HG02840 (cell line): ENCODE measurements around the gene TBC1D22A.

ENCODE experiments used
- ATAC-seq: cut with Tn5 transposase; IDR thresholded peaks from one replicate; pipeline ENCODE4 v1.9.1; 2021; ENCODE audit warnings: mild to moderate bottlenecking, moderate library complexity, moderate number of reproducible peaks; ENCODE audit not compliant: unreplicated experiment, low FRiP score

TBC1D22A gene

DNA sequence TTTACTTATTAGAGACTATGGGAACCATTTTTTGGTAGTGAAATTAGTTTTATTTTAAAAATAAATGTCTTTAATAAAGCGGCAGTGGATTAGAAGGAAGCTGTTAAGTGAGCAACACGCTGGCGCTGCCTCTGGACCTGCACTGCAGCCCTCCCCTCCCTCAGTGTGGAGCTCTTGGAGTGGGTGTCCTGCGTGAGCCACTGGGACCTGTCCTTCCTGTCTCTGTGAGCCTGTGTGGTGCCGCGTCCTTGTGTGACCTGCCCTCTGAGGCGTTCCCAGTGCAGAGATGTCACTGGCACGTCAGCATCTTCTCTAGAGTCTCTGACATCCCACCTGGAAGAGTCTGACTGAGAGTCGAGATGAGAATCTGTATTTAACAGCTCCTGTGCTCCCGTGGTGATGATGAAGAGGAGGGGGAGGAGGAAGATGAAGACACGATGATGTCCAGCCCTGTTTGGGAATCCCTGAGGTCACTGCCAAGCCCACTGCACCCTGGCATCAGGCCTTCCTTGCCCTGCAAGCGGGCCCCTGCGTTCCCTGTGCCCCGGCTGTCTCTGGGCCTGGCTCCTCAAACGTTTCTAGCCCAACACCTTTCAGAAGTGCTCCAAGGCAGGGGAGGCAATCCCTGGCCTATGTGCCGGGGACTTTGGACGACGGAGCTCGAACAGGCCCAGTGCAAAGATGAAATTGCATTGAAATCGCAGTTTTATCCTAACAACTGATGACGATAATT is 271.8 kb downstream of the TBC1D22A start:
- no peak for ATAC-seq

DNA sequence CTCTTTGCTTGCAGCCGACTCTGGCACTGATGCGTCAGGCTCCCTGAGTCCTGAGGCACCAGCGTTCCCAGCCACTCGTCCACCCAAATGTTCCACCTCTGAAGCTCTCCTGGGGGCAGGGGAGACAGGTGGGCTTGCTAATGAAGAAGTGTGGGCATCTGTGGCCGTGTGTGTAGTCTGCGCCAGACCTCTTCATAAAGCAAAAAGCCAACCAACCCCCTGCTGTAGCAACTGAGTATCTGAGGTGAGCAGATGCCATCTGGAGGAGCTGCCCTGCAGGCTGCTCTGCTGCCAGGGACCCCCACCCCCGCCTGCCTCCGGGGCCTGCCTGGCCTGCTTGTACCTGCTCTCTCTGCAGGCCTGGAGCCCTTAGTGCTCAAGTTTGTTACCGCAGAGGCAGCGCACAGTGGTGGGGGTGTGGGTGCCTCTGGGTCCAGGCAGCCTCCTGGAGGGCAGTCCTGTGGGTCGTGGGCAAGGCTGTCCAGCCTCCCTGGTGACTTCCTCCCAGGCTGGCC is 272.5 kb downstream of the TBC1D22A start:
- no peak for ATAC-seq

DNA sequence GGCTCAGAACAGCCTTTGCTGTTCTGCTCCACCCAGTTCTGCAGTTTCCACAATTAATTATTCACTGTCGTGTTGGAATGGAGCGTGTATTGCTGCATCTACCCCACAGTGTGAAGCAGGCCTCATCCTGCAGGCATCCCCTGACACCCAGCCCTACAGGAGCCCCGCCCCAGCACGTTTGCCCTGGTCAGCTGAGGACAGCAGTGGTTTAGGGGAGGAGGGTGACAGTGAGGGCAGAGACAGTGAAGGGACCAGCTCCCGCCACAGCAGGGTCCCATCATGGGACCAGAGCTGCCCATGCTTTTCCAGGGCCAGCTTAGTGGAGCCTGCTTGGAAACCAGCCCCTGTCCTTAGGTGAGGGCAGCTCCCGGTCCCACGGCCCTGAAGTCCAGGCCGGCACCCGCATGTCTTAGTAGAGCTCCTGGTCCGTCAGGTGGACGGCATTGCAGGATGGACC is 273.0 kb downstream of the TBC1D22A start:
- no peak for ATAC-seq

DNA sequence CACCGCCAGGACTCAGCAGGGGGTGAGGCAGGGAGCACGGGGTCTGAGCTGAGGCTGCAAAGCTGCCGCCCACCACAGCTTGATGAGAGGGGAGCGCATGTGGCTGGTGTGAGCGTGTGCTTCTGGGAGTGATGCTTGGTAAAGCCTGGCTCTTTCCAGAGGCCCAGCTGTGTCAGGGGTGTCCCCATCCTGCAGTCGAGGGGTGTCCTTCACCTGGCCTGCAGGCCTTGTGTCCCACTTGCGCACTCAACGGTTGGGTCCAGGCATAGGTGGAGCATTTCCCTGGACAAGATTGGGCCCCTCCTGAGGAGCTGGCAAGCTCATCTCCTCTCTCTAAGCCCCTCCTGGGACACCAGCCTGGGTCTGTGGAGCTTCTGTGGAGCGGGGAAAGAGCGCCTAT is 273.9 kb downstream of the TBC1D22A start:
- no peak for ATAC-seq

DNA sequence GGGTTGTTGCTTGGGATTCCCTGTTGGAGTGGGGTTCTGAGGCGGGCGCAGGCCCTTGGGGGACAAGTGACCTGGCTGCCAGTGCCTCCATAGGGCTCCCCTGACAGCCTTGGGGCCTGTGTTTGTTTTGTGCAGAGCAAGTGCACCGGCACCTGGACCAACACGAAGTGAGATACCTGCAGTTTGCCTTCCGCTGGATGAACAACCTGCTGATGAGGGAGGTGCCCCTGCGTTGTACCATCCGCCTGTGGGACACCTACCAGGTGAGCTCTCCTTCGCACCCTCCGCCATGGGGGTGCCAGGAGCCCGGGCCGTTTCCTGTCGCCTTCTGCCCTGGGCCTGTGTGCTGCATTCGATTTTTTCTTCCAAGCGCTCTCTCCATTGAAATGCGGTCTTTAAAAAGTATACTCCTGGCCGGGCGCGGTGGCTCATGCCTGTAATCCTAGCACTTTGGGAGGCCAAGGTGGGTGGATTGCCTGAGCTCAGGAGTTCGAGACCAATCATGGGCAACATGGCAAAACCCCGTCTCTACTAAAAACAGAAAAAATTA is 274.6 kb downstream of the TBC1D22A start:
- no peak for ATAC-seq

DNA sequence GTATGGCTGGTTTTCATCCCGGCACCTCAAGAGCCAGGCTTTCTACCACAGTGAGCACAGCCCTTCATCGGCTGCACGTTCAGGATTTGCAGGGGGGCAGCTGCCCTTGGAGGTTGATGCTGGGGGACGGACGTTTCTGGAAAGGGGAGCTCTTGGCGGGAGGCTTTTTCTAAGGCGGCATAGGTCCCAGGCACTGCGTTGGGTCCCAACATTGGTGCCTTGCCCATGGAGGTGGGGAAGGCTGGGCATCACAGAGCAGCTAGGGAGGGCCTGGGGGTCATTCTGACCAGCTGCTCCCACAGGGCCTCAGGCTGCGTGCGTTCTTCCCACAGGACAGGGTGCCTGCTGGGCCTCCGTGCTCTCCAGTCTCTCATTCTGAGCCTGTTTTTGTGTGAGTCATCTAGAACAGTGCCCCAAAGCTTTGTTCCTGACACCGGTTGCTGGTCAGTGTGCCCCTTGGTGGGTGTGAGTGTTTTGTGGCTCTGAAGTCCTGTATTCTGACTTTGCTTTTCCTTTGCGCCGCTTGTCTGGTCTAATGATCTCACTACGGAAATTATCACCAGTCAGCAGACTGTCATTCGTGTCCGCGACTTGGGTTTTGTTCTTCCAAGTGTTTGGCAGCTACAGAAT is 275.9 kb downstream of the TBC1D22A start:
- ATAC-seq = no peak

DNA sequence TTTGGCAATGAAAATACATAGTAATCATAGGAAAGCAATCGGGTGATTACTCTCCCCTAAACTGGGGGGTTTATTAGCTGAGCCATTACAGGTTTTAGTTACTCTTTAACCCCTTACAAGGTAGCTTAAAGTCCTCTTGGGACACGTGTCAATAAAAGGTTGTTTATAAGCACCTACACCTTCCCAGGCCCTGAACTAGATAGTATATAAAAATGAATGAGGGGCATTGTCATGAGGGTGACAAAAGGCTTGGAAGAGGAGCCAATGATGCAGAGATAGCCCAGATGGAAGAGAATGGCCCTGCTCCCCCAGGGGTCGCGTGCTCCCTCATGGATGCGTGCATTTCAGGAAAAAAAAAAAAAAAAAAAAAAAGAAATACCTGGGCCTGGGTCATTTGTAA is 276.9 kb downstream of the TBC1D22A start:
- ATAC-seq = no peak

DNA sequence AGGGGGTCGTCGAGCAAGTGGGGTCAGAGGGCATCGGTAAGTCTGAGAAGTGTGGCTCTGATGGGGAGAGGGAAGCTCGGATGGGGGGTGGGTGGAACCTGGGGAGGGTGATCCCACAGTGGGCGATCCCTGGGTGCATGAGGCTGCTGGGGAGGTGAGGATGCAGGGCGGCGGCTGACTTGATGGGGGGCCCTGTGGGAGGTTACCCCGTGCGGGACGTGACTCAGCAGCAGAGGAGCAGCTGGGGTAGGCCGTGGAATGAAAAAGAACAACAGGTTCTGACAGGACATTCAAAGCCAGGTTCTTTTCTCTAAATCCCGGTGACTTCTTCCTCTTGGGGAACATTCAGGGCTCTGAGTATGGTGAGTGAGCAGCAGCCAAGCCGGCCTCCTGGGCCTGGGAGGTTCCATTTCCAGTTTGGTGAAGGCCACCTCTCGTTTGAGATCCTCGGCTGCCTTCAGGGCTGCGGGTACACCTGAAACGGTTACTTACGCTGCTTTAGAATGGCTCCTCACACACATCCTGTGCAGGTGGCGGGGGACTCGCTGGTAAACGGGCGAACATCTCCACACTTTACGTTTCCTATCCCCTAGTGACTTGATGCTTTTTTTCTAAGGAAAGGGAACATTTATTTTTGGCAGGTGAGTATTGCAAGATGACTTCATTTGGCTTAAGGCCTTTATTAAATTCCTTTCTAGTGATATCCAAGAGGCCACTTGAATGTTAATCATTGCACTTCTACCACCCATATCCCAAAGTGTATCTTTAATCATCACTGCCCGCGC is 278.2 kb downstream of the TBC1D22A start:
- no peak for ATAC-seq

DNA sequence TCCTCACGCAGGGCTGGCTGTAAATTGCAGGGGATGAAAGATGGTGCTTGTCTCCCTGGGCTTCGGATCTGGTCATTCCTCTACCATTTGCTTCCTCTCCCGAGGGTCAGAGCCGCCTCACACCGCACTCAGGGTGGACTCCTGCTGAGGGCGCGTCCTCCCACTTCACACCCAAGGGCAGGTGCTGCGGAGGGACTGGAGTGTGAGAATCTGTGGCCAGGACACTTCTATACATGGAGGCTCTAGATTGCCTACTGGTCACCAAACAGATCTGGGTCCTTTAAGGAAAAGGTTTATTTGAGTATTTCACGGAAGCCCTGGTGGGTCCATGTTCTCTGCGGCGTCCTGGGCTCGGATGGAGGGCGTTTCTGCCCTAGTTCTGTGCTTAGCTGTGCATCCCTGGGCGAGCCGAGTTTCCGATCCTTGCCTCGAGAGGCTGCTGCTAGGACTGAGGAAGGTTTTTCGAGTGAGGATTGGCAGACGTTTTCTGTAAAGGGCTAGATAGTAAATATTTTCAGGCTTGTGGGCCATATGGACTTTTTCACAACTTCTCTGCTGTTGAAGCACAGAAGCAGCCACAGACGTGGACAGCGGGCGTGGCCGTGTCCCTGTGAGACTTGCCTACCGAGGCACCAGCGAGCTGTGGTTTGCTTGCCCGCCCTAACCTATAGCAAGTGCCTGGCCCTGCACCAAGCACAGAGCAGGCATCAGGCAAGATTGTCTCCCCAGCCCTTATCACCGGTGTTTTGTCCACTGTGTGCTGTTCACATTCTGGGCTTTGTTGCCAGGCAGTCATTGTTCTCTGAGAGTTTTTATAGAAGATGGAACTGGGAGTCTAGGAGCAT is 279.0 kb downstream of the TBC1D22A start:
- no peak for ATAC-seq

DNA sequence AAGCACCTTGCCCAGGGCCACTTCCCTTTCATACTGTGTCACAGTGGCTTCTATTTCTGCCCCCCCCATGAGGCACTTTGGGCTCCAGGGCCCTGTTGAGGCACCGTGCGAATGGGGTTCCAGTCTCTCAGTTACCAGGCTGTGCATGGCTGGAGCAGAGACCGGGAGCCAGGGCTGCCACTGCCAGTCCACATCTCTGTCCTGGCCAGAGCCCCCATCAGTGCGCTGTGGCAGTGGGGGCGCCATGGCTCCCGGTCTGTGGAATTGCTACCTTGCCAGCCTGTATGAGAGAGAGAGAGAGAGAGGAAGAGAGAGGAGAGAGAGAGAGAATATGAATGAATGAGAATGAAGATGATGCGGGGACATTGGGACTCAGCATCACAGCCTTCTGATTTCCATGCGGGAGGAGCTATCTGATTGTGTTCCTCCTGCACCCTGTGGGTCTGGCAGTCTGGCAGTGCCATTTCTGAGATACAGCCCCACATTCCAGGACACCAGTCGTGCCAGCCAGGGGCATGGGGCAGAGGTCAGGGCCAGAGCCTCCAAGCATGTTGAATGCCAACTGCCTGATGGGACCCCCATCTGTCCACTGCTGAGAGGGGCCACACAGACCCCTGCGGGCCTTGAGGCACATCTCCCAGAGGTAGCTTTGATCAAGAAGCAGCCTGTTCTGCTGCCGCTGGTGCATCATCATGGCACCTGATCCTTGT is 279.8 kb downstream of the TBC1D22A start:
- no peak for ATAC-seq

DNA sequence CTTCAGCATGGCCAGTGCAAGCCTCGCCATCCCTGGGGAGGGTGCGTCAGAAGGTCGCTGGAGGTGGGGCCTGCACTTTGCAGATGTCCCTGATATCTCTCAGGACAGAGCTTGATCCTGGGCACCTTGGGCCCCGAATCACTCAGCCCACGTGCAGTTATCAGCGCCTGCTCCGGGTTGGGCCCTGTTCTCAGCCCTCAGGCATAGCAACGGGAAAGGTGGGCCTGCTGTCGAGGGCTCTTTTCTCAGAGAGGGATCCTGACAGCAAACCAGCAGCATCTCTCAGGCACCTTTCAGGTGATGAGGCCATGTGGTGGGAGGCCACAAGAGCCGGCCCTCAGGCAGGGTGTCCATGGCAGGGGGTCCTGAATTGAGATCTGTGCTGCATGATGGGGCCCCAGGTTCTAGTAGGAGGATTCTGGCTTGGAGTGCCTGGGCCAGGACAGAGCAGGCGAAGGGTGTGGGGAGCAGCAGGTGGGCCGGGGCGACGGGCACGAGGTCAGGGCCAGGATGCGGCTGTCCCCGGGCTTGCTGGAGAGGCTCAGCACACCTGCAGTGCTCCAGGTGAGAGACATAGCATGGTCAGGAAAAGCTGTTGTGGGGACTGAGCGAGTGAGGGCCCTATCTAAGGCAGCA is 280.5 kb downstream of the TBC1D22A start:
- no peak for ATAC-seq

DNA sequence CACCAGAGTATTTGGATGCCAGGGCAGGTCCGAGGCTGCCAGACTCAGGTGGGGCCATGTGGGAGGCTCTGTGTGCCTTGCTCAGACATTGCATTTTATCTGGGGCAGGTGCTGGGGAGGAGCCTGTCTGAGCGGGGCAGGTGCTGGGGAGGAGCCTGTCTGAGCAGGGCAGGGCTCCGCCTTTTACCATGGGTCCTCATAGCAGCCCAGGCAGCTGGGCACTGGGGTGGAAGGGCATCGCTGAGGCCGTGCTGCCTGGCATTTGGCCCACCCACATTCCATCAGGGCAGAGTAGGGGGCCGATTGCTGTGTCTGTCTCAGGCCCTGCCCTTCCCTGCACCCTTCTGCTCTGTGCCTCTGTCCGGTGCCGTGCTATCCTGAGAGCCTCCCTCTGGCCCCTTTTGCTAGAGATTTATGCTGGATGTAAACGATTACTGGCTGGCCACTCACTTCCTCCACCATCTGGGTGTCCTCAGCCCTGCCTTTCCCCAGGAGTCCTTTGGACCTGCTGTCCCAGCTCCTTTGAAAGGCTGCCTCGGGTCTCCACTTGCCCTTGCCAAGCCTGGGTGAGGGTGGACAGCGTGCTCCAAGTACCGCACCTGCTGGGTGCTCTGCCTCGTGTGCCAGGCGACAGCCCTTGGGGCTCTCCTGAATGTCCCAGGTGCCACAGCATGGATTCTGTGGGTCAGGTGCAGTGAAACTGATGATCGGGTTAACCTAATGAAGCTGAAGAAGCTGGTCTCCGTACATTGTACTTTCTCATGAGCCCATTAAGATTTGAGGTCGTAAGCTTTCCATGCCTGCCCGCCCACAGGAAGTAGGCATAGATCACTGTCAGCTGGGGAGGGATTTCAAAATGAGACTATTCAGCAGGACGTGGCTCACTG is 281.6 kb downstream of the TBC1D22A start:
- no peak for ATAC-seq

DNA sequence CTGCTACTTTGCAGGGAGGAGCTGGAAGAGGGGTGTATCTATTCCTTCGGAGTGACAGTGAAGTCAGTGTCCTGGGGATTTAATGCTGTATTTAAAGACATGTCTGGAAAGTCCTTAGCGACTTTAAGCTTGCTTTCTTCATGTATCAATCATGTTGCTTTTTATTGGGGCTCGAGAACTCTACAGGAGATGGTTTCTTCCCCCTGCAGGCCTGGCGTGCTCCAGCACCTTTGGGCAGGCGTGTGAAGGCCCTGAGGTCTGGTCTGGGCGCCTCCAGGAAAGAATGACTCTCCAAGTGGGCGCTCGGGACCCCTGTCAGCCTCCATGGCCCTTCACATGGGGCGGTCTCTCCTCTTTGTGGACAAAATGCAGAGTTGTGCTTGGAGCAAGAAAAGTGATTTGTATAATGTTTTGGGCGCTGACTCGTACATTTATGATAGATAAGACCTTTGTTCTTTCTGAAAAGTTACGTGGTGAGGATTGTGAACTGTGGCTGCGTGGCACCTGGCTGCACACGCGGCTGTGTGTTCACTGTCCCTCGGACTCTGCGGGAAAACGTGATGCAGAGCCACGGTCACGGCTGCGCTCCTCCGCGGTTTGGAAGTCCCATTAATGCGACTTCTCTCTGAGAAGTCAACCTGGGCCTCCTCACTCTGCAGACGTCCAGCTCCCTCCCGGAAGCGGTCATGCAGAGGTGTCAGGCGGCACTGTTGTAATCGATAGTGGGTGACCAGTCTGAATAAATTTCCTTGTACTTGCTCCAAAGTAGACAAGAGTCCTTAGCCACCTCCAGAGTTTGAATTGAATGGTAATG is 282.5 kb downstream of the TBC1D22A start:
- no peak for ATAC-seq

DNA sequence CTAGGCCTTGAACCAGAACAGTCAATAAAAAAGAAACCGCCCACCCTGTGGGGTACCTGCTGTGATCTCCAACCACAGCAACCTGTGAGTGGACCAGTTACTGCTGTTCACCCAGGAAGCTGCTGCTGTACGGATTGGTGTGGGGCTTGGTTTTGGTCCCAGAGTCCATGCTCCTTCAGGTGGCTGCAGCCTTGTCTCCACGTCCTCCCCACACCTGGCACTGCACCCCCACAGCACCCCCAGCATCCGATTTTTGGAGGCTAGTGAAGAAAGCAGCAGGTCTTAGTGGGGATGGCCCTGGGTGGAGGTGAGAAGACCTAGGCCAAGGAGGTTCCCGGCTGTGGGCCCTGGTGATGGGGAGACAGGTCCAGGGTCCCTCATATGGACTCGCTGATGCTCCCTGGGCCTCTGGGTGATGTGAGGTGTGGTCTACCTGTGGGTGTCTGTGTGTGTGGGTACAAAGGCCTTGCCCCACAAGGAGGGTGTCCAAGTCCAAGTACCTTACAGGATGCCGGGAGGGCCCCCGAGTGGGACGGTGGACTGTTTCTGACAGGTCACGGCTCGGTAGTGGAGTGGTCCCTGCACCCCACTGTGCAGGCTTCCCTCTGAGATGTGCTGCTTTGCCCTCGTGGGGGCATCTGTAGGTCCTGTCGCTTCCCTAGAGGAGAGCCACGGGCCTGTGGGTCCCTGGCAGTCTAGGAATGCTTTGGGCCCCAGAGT is 283.4 kb downstream of the TBC1D22A start:
- ATAC-seq = no peak

DNA sequence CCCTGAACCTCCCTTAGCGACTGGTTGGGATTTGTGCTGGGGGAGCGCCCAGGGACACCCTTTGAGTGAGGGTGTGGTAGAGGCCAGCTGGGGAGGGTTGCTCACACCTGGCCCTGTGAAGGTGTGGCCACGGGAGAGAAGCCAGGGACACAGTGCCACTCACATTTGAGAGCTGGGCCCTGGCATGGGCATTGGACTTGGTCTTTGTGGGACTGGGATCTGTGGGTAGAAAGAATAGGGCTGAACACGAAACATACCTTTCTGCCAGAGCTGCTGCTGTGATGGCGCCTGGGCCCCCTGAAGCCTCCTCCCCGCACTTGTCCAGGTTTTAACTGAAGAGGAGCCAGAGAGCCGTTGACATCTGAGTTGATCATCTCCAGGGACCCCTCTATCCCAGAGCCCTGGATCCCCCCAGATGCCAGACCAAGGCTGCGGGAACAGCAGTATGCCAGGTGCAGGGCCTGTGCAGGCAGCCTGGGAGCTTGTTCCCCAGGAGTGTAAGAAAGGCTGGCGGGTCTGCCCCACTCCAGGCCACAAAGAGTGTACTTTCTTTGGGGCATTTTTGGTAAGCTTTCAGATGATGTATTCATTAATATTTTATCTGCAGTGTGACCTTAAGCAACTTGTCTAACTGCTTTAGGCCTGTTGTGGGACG is 284.1 kb downstream of the TBC1D22A start:
- no peak for ATAC-seq
